GM21390 (cell line): ENCODE results near the gene SECTM1.
"Not testable (repeated sequence)": the region's sequence is repeated elsewhere in the genome, so short reads cannot be mapped to it uniquely, and the experiment has no call there.

Source experiments
- ATAC-seq: cut with Tn5 transposase; IDR thresholded peaks from one replicate; pipeline ENCODE4 v1.9.1; 2021; ENCODE audit not compliant: unreplicated experiment

The SECTM1 gene

DNA sequence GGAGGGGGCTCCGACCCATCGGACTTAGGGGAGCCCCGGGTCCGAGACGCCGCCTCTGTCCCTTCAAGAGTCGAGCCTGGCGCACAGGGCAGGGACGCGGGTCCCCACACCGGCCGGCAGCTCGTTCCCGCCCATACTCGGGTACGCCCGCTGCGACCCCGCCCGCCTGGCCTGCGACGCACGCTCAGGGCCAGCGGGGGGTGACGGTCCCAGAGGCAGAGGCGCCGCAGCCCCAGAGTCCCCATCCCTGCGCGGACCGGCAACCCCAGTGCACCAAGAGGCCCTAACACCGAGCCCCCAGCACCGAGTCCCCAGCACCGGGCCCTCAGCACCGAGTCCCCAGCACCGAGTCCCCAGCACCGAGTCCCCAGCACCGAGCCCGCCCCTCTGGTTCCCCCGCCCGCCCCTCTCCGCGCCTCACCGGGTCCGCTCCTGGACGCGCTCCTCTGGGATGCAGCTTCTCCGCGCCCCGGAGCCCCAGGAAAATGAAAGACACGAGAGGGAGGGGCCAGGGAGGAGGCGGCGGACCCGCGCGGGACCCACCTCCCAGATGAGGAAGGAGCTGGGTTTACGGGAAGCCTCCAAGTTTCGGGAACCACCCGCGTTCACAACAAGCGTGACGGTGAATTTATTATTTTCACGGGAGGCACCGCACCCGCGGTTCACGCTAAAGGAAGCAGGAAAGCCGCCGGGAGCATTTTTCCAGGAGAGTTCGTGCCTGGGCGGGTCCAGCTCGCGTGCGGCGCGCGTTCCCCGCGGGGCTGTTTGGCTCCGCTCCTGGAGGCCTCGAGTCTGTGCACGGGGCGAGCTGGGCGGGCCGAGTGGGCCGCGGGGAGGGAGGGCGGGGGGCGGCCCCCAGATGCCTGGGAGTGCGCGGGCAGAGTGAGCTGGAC is at the start of gene SECTM1:
Gene SECTM1, minus strand, starts transcription at position 488 of the 893 bp plus-strand sequence. CDS start 6,526 bp downstream, outside the sequence.
- no peak for ATAC-seq

DNA sequence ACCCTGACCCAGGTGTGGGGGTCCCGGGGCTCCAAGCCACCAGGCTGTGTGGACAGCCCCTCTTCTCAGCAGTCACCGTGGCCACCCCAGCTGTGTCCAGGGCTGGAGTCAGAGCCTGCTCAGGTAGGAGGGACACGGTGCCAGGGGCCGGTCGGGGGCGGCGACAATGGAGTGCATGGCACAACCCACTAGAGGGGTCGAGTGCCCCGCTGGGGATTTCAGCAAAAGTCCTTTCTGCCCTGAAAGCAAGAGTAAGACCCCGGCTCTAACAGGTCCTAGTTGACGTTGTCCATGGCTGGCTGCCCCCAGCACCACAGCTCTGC is 49.3 kb upstream of the SECTM1 start:
- ATAC-seq: no peak

GRCh38 chr17:82382220-82382932 is 48.8 kb upstream of the SECTM1 start:
- ATAC-seq: not testable (repeated sequence)

GRCh38 chr17:82381703-82382009 is 48.1 kb upstream of the SECTM1 start:
- not testable (repeated sequence) for ATAC-seq

DNA sequence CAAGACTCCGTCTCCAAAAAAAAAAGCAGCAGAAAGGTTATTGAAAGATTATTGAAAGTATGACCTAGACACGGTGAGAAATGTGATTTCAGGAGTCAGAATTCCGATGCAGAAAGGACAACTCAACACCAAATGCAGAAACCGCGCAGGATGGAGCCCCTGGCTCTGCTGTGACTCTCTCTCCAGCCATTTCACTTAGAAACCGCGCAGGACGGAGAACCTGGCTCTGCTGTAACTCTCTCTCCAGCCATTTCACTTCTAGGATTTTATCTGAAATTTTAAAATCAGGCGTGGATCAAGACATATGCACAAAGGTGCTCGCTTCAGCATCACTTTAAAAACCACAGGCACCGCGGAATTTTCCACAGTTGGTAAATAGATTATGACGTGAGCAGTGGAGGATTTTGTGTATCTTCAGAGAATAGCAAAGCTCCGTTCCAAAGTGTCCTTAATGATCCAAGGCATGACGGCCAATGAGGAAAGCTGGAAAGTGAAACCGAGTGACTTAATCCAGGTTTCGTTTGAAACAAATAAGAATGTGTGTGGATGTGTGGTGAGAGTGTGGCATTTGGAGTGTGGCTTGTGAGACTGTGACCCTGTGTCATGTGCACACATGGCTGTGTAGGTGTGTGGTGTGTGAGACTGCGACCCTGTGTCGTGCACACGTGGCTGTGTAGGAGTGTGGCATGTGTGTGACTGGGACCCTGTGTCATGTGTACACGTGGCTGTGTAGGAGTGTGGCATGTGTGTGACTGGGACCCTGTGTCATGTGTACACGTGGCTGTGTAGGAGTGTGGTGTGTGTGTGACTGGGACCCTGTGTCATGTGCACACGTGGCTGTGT is 47.5 kb upstream of the SECTM1 start:
- ATAC-seq: no peak

DNA sequence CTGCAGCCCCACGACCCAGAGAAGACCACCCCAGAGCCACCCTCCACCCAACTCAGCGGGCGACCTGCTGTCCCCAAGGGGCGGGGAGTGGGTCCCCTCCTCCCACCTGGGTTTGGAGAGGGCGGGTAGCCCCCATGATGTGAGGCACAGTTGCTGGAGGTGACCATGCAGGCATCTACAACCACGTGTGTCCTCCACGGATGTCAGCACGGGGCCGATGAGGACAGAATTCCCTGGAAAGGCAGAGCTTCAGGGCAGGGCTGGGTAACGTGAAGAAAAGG is 45.1 kb upstream of the SECTM1 start:
- no peak for ATAC-seq

- no peak for ATAC-seq
These were observed 44.6 kb upstream of the SECTM1 start for GRCh38 chr17:82377924-82378740.

DNA sequence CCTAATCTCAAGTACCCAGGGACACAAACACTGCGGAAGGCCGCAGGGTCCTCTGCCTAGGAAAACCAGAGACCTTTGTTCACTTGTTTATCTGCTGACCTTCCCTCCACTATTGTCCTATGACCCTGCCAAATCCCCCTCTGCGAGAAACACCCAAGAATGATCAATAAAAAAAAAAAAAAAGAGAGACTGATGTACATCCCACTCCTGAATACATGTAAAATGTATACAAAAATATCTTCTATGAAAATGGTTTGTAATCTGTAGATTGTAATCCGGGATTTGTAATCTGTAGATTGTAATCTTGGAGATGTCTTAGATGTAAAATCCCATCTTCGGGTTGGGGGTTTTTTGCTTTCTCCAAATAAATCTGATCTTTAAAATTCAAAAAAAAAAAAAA is 43.7 kb upstream of the SECTM1 start:
- not testable (repeated sequence) for ATAC-seq

DNA sequence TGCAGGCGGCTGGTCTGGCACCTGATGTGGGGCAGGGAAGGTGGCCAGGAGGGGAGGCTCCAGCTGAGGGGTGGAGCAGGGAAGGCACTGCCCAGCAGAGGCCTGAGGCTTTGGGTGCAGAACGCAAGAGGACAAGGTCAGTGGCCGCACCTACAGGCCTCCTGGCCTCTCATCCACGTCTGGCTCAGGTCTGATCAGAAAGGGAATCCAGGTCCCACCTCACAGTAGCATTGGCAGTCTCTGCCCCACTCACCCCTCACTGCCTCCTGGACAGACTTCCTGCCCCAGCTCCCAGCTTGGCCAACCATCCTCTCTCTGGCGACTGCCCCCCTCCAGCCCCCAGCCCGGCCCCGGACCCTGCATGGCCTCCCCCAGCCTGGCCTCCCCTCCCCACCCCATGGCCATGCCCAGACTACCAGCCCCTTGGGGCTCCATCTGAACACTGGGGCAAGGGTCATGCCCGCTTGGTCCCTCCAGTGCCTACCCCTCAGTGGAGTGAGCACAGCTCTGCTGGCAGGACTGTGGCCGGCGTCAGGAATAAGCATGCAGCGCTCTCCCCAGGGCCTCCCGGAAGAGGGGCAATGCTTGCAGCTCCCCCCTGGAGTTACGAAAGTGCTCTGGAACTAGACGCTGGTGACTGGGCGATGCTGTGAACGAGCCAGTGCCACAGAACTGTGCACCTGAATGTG is 42.6 kb upstream of the SECTM1 start:
- no peak for ATAC-seq

- ATAC-seq: no peak
These were observed 41.9 kb upstream of the SECTM1 start for GRCh38 chr17:82375359-82376041.

DNA sequence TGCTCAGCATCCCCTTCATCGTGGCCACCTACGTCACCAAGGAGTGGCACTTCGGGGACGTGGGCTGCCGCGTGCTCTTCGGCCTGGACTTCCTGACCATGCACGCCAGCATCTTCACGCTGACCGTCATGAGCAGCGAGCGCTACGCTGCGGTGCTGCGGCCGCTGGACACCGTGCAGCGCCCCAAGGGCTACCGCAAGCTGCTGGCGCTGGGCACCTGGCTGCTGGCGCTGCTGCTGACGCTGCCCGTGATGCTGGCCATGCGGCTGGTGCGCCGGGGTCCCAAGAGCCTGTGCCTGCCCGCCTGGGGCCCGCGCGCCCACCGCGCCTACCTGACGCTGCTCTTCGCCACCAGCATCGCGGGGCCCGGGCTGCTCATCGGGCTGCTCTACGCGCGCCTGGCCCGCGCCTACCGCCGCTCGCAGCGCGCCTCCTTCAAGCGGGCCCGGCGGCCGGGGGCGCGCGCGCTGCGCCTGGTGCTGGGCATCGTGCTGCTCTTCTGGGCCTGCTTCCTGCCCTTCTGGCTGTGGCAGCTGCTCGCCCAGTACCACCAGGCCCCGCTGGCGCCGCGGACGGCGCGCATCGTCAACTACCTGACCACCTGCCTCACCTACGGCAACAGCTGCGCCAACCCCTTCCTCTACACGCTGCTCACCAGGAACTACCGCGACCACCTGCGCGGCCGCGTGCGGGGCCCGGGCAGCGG is 41.2 kb upstream of the SECTM1 start:
- ATAC-seq: no peak

DNA sequence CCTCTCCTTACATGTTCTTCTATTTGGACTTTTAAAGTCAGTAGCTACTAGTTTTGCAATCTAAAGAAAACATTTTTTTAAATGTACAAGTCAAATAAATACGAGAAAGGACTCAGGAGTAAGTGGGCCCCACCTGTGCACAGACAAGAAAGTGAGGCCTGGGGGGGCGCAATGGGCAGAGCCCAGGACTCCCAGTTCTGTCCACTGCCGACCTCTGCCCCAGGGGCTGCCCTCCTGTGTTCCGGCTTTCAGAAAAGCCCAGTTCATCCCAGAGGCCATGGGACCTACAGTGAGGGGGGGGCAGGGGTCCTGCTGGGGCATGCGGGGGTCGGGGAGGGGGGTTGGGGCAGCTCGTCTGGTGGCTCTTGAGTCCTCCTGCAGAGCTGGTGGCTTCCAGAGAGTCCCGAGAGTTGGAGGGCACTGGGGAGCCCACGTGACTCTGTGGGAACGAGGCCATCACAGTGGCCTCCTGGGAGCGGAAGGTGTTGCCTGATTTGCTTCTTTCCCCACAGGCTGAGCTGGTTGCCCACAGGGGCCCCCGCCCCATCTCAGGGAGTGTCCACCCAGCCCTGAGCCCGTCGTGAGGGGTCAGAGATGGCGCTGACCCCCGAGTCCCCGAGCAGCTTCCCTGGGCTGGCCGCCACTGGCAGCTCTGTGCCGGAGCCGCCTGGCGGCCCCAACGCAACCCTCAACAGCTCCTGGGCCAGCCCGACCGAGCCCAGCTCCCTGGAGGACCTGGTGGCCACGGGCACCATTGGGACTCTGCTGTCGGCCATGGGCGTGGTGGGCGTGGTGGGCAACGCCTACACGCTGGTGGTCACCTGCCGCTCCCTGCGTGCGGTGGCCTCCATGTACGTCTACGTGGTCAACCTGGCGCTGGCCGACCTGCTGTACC is 40.4 kb upstream of the SECTM1 start:
- no peak for ATAC-seq

DNA sequence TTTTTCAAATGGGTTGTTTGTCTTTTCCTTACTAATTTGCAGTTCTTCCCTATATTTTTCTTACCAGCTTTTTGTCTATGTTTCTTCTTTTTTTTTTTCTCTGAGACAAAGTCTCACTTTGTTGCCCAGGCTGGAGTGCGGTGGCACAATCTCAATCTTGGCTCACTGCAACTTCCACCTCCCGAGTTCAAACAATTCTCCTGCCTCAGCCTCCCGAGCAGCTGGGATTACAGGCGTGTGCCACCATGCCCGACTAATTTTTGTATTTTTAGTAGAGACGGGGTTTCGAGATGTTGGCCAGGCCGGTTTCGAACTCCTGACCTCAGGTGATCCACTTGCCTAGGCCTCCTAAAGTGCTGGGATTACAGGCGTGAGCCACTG is 39.5 kb upstream of the SECTM1 start:
- ATAC-seq: not testable (repeated sequence)

DNA sequence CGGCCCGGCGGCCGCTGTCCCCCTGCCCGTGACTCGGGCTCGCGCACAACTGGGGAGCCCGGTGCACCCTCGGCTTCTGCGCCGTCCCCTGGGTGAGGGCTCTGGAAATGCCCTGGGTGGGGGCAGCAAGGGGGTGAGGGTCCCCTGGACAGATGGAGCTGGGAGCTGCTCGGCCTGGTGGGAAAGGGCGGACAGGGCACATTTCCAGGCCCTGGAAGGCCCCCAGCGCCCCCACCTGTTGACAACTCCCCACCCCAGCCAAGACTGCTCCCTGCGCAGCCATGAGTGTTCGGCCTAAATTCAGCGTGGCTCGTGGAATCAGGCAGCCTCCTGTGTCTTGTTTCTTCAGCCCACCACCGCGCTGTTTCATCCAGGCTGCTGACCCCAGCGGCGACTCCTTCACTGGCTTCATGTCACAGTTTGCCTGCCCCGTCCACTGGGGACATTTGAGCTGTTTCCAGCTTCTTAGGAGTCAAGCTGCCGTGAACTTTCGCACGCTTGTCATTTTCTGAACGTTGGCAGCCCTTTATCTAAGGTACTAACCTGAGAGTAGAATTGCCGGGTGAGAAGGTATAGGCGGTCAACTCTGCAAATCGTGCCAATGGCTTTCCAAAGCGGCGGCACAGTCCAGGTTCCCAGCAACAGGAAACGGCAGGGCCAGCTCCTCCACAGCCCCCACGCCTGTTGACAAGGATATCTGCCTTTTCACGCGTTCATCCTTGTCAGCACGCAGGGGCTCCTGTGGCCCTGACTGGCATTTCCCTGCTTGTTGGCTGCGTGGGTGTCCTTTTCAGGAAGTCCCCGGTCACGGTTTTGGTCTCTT is 38.9 kb upstream of the SECTM1 start:
- no peak for ATAC-seq

- no peak for ATAC-seq
These were observed 38.0 kb upstream of the SECTM1 start, which contains the start of gene UTS2R for GRCh38 chr17:82371333-82372248. Gene UTS2R (plus strand): TSS chr17:82371765. CDS start chr17:82374325, 2,560 bp downstream.
